ENCODE measurements around the gene SSTR1.

GRCh38 chr14:38243696-38244240 is 36.1 kb downstream of the SSTR1 start:
- TF ChIP-seq, protein P1, sequence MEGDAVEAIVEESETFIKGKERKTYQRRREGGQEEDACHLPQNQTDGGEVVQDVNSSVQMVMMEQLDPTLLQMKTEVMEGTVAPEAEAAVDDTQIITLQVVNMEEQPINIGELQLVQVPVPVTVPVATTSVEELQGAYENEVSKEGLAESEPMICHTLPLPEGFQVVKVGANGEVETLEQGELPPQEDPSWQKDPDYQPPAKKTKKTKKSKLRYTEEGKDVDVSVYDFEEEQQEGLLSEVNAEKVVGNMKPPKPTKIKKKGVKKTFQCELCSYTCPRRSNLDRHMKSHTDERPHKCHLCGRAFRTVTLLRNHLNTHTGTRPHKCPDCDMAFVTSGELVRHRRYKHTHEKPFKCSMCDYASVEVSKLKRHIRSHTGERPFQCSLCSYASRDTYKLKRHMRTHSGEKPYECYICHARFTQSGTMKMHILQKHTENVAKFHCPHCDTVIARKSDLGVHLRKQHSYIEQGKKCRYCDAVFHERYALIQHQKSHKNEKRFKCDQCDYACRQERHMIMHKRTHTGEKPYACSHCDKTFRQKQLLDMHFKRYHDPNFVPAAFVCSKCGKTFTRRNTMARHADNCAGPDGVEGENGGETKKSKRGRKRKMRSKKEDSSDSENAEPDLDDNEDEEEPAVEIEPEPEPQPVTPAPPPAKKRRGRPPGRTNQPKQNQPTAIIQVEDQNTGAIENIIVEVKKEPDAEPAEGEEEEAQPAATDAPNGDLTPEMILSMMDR (IDR thresholded peaks at IDR 0.05), result no peak
- TF ChIP-seq POLR2A (IDR thresholded peaks at IDR 0.05), result no peak

Data from Peyer's patch (tissue), 4 donors.